PFSK-1 (cell line): ENCODE data around the gene ZC3H12C.

ENCODE experiments used
- FOXP2 ChIP-seq: optimal IDR thresholded peaks from 2 replicates; pipeline ENCODE3; 2011; ENCODE audit warnings: borderline replicate concordance, control low read depth, inconsistent platforms; ENCODE audit not compliant: insufficient read depth; ENCODE audit errors: extremely low read length, extremely low read depth
- POLR2AphosphoS5 ChIP-seq: IDR thresholded peaks from 2 replicates; pipeline ENCODE4 v1.6.1; 2012; ENCODE audit warnings: low read depth, mild to moderate bottlenecking, control low read depth, low read length, moderate library complexity
- REST ChIP-seq, 2 experiments: IDR thresholded peaks; 2 replicates each; pipeline versions ENCODE4 v1.6.1 to v1.8.0; 2011 to 2012; ENCODE audit warnings: low read depth in 2 of 2, low read length in 2 of 2, control low read depth in 1 of 2, inconsistent platforms in 1 of 2, mild to moderate bottlenecking in 1 of 2, moderate library complexity in 1 of 2; ENCODE audit not compliant: insufficient read depth in 1 of 2
- SIN3A ChIP-seq: IDR thresholded peaks from 2 replicates; pipeline ENCODE4 v1.6.1; 2012; ENCODE audit warnings: mild to moderate bottlenecking, low read length, moderate library complexity, borderline replicate concordance; ENCODE audit not compliant: insufficient read depth
- TAF1 ChIP-seq: IDR thresholded peaks from 2 replicates; pipeline ENCODE4 v1.6.1; 2012; ENCODE audit warnings: low read length, control low read depth, borderline replicate concordance; ENCODE audit not compliant: insufficient read depth

Gene ZC3H12C

DNA sequence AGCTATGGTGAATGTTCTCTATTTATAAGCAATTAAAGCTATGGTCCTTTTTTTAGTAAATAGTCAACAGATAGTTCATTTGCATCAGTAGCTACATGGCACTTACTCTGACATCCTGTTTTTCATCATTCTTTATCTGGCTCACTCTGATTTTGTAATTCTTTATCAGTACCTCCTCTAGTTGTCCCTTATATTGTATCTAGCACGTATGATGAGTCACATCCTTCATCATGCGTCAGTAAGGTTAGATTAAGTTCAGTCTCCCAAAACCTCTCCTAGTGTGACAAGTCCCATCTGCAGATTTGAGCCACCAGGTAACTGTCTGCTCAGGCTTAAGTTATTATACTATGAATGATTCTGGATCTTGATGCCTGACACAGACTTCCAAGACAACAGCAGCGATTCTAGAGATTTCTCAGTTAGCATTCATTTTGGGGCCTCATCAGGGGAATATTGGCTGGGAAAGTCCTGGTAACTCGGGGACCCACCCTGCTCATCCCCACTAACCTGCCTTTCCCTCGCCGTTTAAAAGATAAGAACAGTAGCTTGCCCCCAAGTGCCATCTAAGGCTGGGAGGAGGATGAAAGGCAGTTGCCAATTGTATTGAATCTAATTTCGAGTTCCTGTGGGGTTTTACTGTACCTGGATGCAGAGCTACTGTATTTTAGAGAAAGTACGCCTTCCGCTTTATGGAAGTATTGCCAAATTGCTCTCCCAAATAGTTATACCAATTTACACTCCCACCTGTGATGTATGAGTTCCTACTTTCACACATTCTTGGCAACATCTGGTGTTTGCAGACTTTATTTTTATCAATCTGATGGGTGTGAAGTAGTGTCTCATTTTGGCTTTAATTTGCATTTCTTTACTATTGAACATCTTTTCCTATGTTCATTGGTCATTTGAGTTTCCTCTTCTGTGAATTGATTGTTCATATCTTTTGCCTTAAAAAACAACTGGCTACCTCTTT, 55.9 kb downstream of the ZC3H12C start:
- TF ChIP-seq TAF1, result no peak
- no peak for TF ChIP-seq FOXP2
- TF ChIP-seq POLR2AphosphoS5, result no peak
- no peak for TF ChIP-seq SIN3A
- TF ChIP-seq REST (IDR thresholded peaks at IDR 0.05; ENCODE audit: insufficient read depth in 1 of 2, low read depth in 2 of 2, low read length in 2 of 2), result no peak

DNA sequence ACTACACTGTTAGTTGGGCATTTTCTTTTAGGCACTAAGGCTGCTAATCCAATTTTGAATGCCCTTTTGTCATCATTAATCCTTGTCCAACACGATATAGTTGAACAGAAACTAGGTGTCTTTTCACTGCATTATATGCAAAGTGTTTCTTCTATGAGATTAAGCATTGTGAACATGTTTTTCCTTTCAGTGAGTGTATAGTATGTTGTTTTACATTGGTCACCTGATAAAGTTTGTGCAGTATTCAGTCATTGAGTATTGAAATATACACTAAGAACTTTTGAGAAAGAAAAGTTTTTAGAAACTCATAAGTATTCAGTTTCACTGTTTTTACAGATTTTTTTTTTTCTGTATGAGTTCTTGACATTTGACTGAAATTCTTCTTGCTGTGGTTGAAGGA, 59.0 kb downstream of the ZC3H12C start:
- TF ChIP-seq POLR2AphosphoS5, result no peak
- no peak for TF ChIP-seq TAF1

DNA sequence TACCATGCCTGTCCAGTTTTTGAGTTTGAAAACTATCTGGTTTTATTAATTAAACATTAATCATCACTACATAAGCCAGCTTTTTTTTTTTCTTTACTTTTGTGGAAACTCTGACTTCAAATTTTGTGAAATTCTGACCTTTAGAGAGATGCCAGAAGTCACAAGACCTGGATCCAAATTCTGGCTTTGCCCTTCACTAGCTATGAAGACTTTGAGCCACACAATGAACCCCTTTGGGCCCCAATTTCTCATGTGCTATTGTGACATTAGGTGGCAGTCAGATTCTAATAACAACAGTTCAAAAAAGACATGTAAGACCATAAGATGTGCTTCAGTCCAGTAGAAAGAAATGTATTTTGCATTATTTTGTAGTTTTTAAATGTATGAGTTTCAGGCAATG, 60.3 kb downstream of the ZC3H12C start:
- TF ChIP-seq TAF1 (no peak), POLR2AphosphoS5 (no peak), REST (IDR thresholded peaks at IDR 0.05; ENCODE audit: insufficient read depth in 1 of 2, low read depth in 2 of 2, low read length in 2 of 2) (no peak), SIN3A (no peak)

DNA sequence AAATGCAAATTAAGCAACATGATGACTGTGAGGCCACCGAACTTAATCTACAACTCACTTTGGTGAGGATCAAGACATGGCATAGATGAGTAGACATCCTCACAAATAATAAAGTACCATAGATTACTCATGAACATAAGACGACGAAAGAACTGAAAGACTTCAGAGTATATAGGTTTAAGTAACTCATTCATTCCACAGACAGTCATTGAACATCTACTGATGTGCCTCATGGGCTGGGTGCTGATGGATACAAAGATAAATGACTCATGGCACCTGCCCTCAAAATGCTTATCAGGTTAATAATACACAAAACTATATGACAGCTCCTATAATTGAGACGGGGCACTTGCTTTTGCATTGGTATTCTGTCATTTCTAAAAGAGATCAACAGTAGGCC, 63.3 kb downstream of the ZC3H12C start:
- TF ChIP-seq SIN3A, result no peak
- no peak for TF ChIP-seq FOXP2
- TF ChIP-seq REST (IDR thresholded peaks at IDR 0.05; ENCODE audit: insufficient read depth in 1 of 2, low read depth in 2 of 2, low read length in 2 of 2), result no peak
- no peak for TF ChIP-seq POLR2AphosphoS5

GRCh38 chr11:110158317-110159200, 65.4 kb downstream of the ZC3H12C start:
- TF ChIP-seq TAF1, result no peak
- TF ChIP-seq REST (IDR thresholded peaks at IDR 0.05; ENCODE audit: insufficient read depth in 1 of 2, low read depth in 2 of 2, low read length in 2 of 2), result no peak
- TF ChIP-seq SIN3A, result no peak
- TF ChIP-seq FOXP2, result no peak
- TF ChIP-seq POLR2AphosphoS5, result no peak
